ENCODE data around the gene ZNF785.
"Not testable (repeated sequence)": the region's sequence is repeated elsewhere in the genome, so short reads cannot be mapped to it uniquely, and the experiment has no call there.

Gene ZNF785

GRCh38 chr16:30565984-30566383, 19.5 kb downstream of the ZNF785 start:
- no peak for DNase-seq (ENCODE audit: low read depth)

- no peak for DNase-seq (ENCODE audit: low read depth)
These were observed 20.0 kb downstream of the ZNF785 start for GRCh38 chr16:30565526-30565925.

- DNase-seq (ENCODE audit: low read depth) = no peak
These were observed 23.5 kb downstream of the ZNF785 start for GRCh38 chr16:30562021-30562420.

- DNase-seq (ENCODE audit: low read depth) = no peak
These were observed 24.2 kb downstream of the ZNF785 start for GRCh38 chr16:30561089-30561816.

GRCh38 chr16:30559690-30560089, 25.8 kb downstream of the ZNF785 start:
- no peak for DNase-seq (ENCODE audit: low read depth)

- DNase-seq (ENCODE audit: low read depth) = no peak
These were observed 26.6 kb downstream of the ZNF785 start for GRCh38 chr16:30558789-30559377.

- DNase-seq (ENCODE audit: low read depth) = peak; percentile 99
These were observed 27.3 kb downstream of the ZNF785 start, which contains the start of gene ZNF764 for GRCh38 chr16:30557957-30558788. TSS of gene ZNF764 (minus strand) at chr16:30558374. CDS start at chr16:30558182, 192 bp downstream.

- DNase-seq (ENCODE audit: low read depth) = no peak
These were observed 27.9 kb downstream of the ZNF785 start for GRCh38 chr16:30557707-30557956.

- DNase-seq (ENCODE audit: low read depth) = no peak
These were observed 29.4 kb downstream of the ZNF785 start for GRCh38 chr16:30556125-30556473.

GRCh38 chr16:30555315-30556124, 30.0 kb downstream of the ZNF785 start:
- no peak for DNase-seq (ENCODE audit: low read depth)

- DNase-seq (ENCODE audit: low read depth) = no peak
These were observed 30.8 kb downstream of the ZNF785 start for GRCh38 chr16:30554557-30555314.

GRCh38 chr16:30553393-30553899, 32.1 kb downstream of the ZNF785 start:
- DNase-seq (ENCODE audit: low read depth) = no peak

GRCh38 chr16:30552956-30553355, 32.5 kb downstream of the ZNF785 start:
- DNase-seq (ENCODE audit: low read depth) = no peak

GRCh38 chr16:30551781-30552180, 33.7 kb downstream of the ZNF785 start:
- DNase-seq (ENCODE audit: low read depth) = no peak

- no peak for DNase-seq (ENCODE audit: low read depth)
These were observed 36.9 kb downstream of the ZNF785 start for GRCh38 chr16:30548416-30549253.

GRCh38 chr16:30546115-30546514, 39.4 kb downstream of the ZNF785 start:
- no peak for DNase-seq (ENCODE audit: low read depth)

- no peak for DNase-seq (ENCODE audit: low read depth)
These were observed 42.4 kb downstream of the ZNF785 start for GRCh38 chr16:30543067-30543466.

GRCh38 chr16:30541502-30542329, 43.8 kb downstream of the ZNF785 start:
- DNase-seq (ENCODE audit: low read depth) = peak; percentile 76

- not testable (repeated sequence) for DNase-seq (ENCODE audit: low read depth)
These were observed 44.5 kb downstream of the ZNF785 start for GRCh38 chr16:30540916-30541464.

Data from stromal cell of bone marrow (primary cell).